NCI-H446 treated with DMSO at 0.1 percent for 48 hours (cell line): ENCODE measurements around the gene DMRT2.

Source experiments
- DNase-seq: peaks from one replicate; lab custom pipeline; 2025; lab: John Stamatoyannopoulos, UW

The DMRT2 gene

DNA sequence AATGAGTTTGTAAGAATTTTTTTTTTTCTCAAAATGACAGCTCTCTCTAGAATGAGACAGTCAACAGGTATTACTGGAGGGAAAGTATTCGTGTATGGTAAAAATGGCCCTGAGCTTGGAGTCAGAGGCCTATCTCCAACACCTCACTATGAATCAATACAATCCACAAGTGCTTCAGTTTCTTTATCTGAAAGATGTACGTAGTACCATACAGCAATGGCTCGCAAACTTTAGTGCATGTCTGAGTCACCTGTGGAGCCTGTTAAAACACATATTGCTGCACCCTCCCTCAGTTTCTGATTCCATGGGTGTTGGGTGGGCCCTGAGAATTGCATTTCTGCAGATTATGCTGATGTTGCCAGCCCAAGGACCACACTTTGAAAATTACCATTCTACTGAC, 44.6 kb downstream of the DMRT2 start:
- DNase-seq = no peak

DNA sequence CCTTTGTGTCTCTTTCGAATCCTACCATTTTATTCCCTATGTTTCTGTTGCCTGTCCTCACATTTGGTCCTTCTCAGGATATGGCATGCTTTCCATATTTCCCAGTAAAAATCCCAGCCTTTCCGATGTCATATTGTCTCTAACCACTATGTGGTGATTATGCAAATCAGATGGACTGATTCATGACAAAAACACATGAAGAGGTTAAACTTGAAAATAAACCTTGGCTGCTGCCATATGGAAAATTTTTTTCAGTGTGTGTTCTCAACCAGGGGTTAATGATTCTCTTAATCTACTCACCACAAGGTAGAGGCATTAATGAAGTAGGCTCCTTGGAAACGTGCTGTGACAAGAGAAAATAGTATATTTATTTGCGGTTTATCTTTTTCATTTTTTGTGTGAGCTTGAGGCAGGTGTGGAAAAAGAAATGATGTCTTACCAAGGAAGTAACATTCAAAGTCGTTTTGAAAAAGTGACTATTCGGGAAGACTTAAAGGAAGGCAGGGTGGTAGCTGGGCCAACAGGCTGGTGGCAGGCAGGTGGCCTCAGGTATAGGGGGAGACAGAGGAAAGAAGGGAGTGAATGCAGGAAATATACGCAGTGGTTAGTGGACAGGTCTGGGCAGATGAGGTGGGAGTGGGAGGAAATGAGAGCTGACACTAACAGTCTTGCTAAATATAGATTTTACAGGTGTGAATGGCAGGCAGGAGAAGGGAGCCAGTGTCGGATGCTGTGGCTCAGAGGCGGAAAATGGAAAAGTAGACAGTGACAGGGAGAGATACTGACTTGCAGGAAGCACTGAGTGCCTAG, 46.2 kb downstream of the DMRT2 start:
- no peak for DNase-seq

DNA sequence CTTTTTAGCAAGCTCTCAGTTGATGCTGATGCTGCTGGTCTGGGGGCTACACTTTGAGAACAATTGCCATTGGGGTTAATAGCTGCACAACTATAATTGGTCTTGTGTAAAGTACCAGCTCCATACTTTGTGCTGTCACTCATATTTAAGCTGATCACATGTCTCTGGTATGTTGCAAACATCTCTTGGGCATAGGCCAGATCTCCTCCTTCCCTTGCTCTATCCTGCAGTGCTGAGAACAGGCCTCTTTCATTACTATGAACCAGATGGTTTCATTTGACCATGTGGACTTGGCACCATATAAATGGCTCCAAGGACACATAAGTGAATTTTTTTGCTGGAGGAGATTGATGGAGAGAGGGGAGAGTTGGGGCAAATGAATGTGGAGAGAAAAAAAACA, 48.4 kb downstream of the DMRT2 start:
- peak; percentile 35 for DNase-seq

DNA sequence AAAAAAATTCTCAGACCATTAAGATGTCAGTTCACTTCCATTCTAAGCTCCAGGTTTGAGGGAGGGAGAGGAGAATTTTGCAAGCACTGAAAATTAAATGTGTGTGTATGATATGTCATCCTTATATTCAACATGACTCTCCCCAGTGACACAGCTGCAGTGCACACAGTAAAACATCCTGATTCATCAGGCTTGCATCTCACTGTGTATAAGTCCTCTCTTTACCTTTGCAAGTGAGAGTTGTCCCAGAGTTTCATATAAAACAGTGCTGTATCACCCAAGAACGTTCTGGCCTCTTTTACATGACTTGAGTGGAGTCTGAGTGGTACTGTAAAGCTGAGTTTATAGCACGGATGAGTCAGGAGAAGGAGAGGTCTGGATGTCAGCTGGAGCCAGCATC, 50.0 kb downstream of the DMRT2 start:
- no peak for DNase-seq

DNA sequence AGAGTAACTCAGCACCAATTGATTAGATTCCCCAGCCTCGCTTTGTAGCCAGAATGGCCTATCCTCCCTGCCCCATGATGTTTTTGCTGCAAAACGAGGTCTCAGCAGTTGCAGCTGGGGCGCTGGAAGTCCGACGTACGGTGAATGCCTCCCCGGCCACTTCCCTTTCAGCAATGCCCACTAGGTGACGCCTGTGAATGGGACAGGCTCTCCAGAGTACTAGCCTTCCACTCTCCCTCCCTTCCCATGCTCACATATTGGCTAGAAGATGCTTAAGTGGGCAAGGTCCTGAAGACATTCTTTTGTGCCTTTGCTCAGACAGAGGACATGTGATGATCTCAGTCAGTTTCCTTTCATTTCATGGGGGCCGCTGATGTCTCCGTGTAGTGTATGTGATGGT, 50.8 kb downstream of the DMRT2 start:
- no peak for DNase-seq

- DNase-seq = no peak
These were observed 51.9 kb downstream of the DMRT2 start for GRCh38 chr9:1101846-1102641.

DNA sequence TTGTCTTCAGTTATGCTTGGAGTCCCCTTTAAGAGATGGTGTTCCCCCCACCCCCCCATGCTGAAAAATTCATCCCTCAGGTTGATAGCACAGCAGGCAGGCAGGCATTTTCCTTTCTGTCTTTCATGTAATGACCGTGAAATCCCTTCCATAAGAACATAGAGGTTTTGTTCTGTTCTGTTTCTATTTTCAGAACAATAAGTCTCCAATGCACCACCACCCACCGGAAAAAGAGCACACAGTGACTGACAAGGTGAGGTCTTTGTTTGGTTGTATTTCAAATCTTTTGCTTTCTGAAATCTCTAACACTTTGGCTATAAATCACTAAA, 52.4 kb downstream of the DMRT2 start:
- DNase-seq = no peak
